ENCODE results near the gene CCDC24.

DNA sequence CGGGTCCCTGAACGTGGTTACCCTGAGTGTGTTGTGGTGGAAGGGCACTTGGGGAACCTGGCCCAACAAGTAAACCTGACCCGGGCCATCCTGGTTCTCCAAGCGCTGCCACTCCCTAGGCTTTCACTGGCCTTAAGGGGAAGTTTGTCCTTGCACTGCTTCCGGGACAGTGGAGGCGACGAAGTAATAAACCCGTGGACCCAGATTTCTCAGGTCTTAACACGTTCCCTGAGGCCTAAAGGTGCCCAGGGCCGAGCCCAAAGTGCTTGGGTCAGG is 261 bp upstream of the CCDC24 start:
- no peak for TF ChIP-seq RCOR1 (IDR thresholded peaks at IDR 0.05; ENCODE audit: low read depth, low read length)
- no peak for TF ChIP-seq NPAS2 (CRISPR knock-in tag; IDR thresholded peaks at IDR 0.05; ENCODE audit: borderline replicate concordance)
- no peak for TF ChIP-seq POLR2A (IDR thresholded peaks at IDR 0.05; ENCODE audit: low read length)
- no peak for TF ChIP-seq MAX (IDR thresholded peaks at IDR 0.05)
- TF ChIP-seq, protein P1, sequence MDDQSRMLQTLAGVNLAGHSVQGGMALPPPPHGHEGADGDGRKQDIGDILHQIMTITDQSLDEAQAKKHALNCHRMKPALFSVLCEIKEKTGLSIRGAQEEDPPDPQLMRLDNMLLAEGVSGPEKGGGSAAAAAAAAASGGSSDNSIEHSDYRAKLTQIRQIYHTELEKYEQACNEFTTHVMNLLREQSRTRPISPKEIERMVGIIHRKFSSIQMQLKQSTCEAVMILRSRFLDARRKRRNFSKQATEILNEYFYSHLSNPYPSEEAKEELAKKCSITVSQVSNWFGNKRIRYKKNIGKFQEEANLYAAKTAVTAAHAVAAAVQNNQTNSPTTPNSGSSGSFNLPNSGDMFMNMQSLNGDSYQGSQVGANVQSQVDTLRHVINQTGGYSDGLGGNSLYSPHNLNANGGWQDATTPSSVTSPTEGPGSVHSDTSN (IDR thresholded peaks at IDR 0.05) = no peak
- TF ChIP-seq, protein P2, sequence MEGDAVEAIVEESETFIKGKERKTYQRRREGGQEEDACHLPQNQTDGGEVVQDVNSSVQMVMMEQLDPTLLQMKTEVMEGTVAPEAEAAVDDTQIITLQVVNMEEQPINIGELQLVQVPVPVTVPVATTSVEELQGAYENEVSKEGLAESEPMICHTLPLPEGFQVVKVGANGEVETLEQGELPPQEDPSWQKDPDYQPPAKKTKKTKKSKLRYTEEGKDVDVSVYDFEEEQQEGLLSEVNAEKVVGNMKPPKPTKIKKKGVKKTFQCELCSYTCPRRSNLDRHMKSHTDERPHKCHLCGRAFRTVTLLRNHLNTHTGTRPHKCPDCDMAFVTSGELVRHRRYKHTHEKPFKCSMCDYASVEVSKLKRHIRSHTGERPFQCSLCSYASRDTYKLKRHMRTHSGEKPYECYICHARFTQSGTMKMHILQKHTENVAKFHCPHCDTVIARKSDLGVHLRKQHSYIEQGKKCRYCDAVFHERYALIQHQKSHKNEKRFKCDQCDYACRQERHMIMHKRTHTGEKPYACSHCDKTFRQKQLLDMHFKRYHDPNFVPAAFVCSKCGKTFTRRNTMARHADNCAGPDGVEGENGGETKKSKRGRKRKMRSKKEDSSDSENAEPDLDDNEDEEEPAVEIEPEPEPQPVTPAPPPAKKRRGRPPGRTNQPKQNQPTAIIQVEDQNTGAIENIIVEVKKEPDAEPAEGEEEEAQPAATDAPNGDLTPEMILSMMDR (IDR thresholded peaks at IDR 0.05) = no peak
- no peak for TF ChIP-seq KDM1A (IDR thresholded peaks at IDR 0.05; ENCODE audit: low read depth)
- TF ChIP-seq RARB (CRISPR knock-in tag; IDR thresholded peaks at IDR 0.05) = no peak
- no peak for TF ChIP-seq HOXA7 (CRISPR knock-in tag; IDR thresholded peaks at IDR 0.05)
- TF ChIP-seq CBX8 (IDR thresholded peaks at IDR 0.05) = no peak
- TF ChIP-seq CEBPB (IDR thresholded peaks at IDR 0.05) = no peak
- no peak for TF ChIP-seq KDM5A (IDR thresholded peaks at IDR 0.05)
- TF ChIP-seq RFX5 (IDR thresholded peaks at IDR 0.05) = no peak
- no peak for TF ChIP-seq BHLHE40 (IDR thresholded peaks at IDR 0.05; ENCODE audit: low read depth, low read length)
